Colon (tissue), 2 donors: ENCODE data around the gene CPSF4.
"Not testable (repeated sequence)": the region's sequence is repeated elsewhere in the genome, so short reads cannot be mapped to it uniquely, and the experiment has no call there.

Experiments used
- FAIRE-seq: peaks from 2 replicates; lab custom pipeline; 2012; peaks lifted over from hg19 to GRCh38; lab: Jason Lieb, UNC
- donor health status: control.
- donor health status: control.

Gene CPSF4

DNA sequence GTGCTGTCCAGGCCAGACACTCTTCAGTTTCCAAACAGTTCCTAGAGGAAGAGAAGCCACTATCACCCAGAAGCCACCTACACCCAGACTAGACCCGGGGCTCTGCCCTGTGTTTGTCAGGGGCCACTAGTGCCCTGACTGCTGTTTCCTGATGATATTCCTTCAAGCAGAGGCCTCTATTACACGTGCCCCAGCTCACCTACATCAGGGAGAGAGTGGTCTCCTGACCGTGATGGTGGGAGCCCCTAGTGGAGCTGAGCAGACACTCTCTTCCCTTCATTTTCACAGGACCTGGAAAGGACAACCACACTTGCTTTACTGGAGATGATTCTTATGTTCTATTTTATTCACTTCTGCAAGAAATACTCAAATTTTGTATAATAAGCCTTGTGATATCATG, 52.1 kb downstream of the CPSF4 start:
- FAIRE-seq = no peak

DNA sequence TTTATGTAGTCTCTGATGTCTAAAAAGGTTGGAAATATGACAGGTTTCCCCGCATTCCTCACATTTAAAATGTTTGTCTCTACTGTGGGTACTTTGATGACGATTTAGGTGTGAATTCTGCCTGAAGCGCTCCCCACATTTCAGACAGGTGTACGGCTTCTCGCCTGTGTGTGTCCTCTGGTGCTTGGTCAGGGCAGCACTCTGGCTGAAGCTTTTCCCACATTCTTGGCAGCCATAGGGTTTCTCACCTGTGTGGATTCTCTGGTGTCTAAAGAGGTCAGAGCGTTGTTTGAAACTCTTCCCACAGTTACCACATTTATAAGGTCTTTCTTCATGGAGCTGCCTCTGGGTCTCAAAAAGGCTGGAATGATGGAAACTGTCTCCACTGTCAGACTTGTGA, 55.1 kb downstream of the CPSF4 start:
- FAIRE-seq = no peak

DNA sequence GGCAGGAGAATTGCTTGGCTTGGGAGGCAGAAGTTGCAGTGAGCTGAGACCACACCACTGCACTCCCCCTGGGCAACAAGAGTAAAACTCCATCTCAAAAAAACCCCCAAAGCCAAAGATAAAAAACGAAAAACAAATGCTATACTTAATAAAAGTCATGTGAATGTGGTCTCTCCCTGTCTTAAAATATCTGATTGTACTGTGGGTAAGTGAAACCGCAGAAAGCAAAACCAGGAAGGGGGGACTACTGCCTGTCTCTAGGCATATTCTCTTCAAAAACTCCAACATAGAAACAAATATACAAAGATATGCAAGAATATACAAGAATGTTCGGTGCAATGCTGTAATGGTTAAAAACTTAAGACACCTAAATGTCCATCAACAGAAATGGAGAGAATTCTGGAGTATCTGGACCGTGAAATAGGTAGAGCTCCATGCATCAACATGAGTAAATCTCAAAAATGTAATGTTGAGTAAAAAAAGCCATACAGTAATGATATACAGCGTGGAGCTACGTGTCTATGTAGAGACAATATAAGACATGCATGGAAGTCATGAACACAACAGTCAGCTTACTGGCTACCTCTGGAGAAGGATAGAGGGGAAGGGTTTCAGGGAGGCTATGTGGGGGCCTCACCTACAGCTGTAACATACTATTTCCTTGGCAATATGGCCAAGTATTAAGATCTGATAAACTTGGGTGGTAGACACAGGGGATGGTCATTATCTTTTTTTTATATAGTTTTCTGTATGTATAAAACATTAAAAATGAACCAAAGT, 59.2 kb downstream of the CPSF4 start:
- FAIRE-seq = no peak

DNA sequence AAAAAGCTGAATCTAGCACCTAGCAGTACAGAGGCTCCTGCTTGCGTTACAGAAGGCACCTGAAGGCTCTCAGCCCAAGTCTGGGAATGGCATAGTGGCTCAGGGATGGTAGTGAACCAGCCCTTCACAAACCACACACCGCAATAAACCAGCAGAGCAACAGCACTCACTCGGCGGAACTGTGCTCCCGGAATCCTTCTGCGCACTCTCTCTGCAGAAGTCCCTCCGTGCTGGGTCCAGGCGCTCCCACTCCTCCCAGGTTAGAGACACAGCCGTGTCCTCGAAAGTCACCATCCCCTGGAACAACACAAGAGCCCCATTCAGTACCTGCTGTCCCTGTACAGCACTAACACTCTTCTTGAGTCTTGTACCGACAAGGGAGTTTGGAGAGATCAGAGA, 59.8 kb downstream of the CPSF4 start:
- FAIRE-seq = no peak

DNA sequence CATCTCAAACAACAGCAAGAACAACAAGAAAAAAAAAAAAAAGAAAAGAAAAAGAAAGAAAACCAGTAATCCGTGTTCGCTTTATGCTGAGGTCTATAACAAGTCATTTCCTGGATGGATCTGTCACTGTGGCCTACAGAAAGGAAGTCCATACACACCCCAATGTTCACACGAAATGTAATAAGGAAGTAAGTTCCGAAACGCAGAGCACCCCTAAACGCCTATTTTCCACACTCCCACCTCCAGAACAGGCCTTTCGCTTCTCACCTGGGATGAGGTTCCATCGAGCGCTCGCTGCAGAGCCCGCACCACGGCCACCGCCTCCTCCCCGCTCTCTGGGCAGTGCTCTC, 60.6 kb downstream of the CPSF4 start:
- FAIRE-seq = no peak

DNA sequence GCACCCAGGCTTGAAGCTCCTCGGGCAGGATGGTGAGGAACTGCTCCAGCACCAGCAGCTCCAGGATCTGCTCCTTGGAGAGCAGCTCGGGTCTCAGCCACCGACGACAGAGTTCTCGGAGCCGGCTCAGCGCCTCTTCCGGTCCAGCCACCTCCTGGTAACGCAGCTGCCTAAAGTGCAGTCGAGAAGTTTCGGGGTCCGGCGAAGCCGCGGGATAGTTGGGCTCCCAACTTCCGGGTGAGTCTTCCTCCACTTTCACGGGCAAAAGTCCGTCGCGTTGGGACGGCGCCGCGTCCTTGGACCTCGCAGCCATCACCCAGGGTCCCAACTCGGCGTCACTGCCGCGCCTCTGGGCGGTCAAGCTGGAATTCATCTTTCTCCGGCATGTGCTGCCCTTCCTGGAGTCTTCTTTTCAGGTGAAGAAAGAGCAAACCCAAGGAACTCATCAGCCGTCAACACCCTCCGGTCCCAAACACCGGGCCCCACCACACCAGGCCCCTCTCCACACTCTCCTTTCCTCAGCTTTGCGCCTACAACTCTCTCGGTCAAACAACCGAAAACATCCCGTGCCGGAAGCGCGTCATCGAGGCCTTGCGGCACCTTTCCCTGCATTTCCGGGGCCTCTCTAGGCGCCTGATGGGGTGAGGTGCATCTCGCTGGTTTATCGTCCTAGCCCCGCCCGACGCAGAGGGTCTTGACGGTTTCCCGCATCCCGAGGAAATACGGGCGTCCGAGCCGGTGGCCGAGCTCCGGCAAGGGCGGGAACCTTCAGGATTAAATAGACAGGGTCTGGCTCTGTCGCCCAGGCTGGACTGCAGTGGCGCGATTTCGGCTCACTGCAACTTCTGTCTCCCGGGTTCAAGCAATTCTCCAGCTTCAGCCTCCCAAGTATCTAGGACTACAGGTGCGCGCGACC, 61.2 kb downstream of the CPSF4 start, which contains the start of gene ZNF394:
Gene ZNF394 (minus strand): TSS at position 561 of the 916 bp plus-strand sequence. CDS start 188 bp downstream, at position 373.
- no peak for FAIRE-seq

DNA sequence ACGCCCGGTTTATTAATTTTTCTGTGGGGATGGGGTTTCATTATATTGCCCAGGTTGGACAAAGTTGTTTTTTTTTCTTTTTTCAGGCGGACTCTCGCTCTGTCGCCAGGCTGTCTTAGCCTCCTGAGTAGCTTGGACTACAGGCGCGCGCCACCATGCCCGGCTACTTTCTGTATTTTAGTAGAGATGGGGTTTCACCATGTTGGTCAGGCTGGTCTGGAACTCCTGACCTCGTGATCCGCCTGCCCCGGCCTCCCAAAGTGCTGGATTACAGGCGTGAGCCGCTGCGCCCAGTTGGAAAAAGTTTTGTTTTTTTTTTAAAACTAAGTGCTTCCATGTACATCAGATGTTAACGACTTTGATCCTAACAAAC, 61.9 kb downstream of the CPSF4 start:
- no peak for FAIRE-seq

DNA sequence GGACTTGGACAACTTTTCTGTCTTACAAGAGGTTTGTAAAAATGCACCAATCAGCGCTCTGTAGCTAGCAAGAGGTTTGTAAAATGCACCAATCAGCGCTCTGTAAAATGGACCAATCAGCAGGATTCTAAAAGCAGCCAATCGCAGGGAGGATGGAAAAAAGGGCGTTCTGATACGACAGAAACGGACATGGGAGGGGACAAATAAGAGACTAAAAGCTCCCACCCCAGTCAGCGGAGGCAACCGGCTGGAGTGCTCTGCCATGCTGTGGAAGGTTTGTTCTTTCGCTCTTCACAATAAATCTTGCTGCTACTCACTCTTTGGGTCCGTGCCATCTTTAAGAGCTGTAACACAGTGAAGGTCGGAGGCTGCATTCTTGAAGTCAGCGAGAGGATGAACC, 62.5 kb downstream of the CPSF4 start:
- FAIRE-seq = not testable (repeated sequence)

DNA sequence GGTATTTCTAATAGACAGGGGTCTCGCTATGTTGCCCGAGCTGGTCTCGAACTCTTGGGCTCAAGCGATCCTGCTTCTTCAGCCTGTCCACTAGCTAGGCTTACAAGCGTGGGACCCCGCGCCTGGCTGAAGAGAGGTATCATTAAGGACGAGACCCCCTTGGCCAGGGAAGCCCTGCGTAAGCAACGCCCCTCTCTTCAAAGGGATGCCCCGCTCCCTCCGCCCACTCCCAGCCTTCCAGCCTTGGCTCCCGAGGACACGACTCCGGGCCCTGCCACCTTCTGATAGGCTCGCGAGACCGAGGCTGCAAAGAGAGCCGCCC, 65.5 kb downstream of the CPSF4 start:
- FAIRE-seq = no peak

DNA sequence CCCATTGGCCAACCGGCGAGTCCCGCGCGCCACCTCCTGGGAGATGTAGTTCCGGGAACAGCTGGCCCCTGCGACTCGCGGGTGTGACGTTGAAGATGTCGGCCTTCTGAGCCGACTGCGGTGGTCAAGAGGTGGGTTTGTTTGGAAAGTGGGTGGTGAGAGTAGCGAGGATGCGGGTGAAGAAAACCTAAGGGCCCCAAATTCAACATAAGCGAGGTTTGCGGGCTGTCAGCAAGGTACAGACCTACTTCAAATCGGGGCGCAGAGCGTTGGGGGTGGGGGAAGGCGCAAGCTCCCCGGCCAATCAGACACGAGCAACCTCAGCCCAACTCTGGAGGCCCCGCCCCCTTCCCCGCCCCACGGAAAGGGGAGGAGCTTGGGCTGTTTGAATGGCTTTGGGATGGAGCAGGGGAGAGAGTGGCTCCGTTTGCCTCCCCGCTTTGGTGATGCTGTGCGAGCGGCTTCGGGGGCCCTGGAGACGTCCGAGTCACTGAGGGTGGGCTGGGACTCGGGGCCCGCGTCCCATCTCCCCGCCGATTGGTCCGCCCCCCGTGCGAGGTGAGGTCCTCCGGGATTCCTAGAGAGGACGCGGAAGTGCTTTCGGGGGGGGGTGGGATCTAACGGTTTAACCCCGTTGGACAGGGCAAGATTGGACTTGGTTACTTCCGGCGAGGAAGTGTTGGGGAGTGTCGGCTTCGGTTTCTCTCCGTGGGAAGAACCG, 66.0 kb downstream of the CPSF4 start, which contains the start of gene ZKSCAN5:
Gene ZKSCAN5 (plus strand): TSS at position 60 of the 721 bp plus-strand sequence. CDS start 1,383 bp downstream, outside the sequence.
- FAIRE-seq = no peak

DNA sequence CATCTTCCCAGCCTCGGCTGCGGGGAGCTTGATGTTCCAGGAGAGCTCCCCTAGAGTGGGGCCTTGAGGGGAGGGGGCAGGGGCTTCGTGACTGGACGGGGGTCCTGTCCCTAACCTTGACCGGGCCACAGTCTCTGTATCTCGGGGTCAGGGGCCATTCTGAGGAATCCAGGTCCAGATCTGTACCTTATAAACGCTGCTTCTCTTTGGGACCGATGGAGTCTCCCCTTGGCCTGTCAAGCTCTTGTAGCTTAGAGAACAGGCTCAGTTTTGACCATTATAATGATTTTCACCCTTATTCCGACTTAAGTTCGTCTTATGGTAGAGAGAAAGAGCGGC, 66.5 kb downstream of the CPSF4 start:
- no peak for FAIRE-seq
